Testis (tissue), 2 donors: Measurements from ENCODE around the gene GOLGA6L2.

ENCODE experiments used
- CTCF ChIP-seq, 3 experiments: fragments of 450-650 bp in 2 of 3; fragments of 200-600 bp in 1 of 3; sonication (generic) in 1 of 3; IDR thresholded peaks; one replicate each; pipeline ENCODE4 v1.5.1; 2016 to 2019; ENCODE audit warnings: antibody characterized with exemption in 3 of 3, mild to moderate bottlenecking in 2 of 3, moderate library complexity in 1 of 3
- POLR2A ChIP-seq: fragments of 450-650 bp; IDR thresholded peaks from one replicate; pipeline ENCODE4 v1.6.1; 2017; ENCODE audit warnings: antibody characterized with exemption, mild to moderate bottlenecking, moderate library complexity

GRCh38 chr15:23444269-23444668 lies 2.8 kb downstream of the GOLGA6L2 start:
- no peak for TF ChIP-seq CTCF (IDR thresholded peaks at IDR 0.05)
- no peak for TF ChIP-seq POLR2A
